AG04449 (cell line): ENCODE results near the gene KIAA1328.
"Not testable (repeated sequence)": the region's sequence is repeated elsewhere in the genome, so short reads cannot be mapped to it uniquely, and the experiment has no call there.

ENCODE experiments used
- CTCF ChIA-PET: fragments of 350-600 bp; formaldehyde crosslinking; extraction: SDS; loops from one replicate; lab custom pipeline; 2021; ENCODE audit warnings: antibody characterized with exemption; lab: Yijun Ruan, JAX
- POLR2A ChIA-PET: fragments of 400-600, 350-600 bp; formaldehyde crosslinking; extraction: SDS; loops from one replicate; lab custom pipeline; 2020; ENCODE audit warnings: antibody characterized with exemption, inconsistent platforms; lab: Yijun Ruan, JAX
- DNase-seq: peaks from one replicate; pipeline ENCODE4 v3.0.0-alpha.2; 2010; ENCODE audit warnings: low read depth, low spot score
- H3K4me3 ChIP-seq: 2 replicates; pipeline ENCODE4 v1.5.1; 2011; ENCODE audit warnings: low read depth, mild to moderate bottlenecking, control low read depth, low read length
- CTCF ChIP-seq: IDR thresholded peaks from one replicate; pipeline ENCODE4 v1.5.1; 2011; ENCODE audit warnings: mild to moderate bottlenecking, moderate library complexity, low read length, control low read depth, inconsistent platforms; ENCODE audit not compliant: insufficient read depth; ENCODE audit errors: missing control alignments

Gene KIAA1328

GRCh38 chr18:36811955-36812354, 17.0 kb upstream of the KIAA1328 start:
- no peak for DNase-seq
- ChIA-PET CTCF (interaction anchor here (0.8 to 4.3 kb wide), 6 partner anchors 8 to 125 kb away, joined by 3 to 35 read pairs (median 19); partner anchors contain the start of genes KIAA1328 and TPGS2), POLR2A (no interaction called here)

GRCh38 chr18:36812678-36813077, 16.2 kb upstream of the KIAA1328 start:
- no peak for DNase-seq
- ChIA-PET CTCF (interaction anchor here (1.6 to 4.3 kb wide), 3 partner anchors 9 to 16 kb away, joined by 7 to 25 read pairs (median 15); partner anchors contain the start of genes KIAA1328 and TPGS2), POLR2A (no interaction called here)
- H3K4me3 ChIP-seq, result no peak overlapping the region
- no peak for TF ChIP-seq CTCF

More at GRCh38 chr18:36811955-36812354, 17.0 kb upstream of the KIAA1328 start:
- no peak for TF ChIP-seq CTCF
- H3K4me3 ChIP-seq, result no peak overlapping the region

GRCh38 chr18:36813101-36813775, 15.7 kb upstream of the KIAA1328 start:
- TF ChIP-seq CTCF, result no peak
- ChIA-PET POLR2A (no interaction called here), CTCF (interaction anchor here (1.6 to 4.3 kb wide), 3 partner anchors 8 to 15 kb away, joined by 7 to 25 read pairs (median 15); partner anchors contain the start of genes KIAA1328 and TPGS2)

GRCh38 chr18:36813824-36814223, 15.1 kb upstream of the KIAA1328 start:
- CTCF ChIA-PET, result interaction anchor here (1.1 to 4.3 kb wide), 3 partner anchors 8 to 15 kb away, joined by 4 to 25 read pairs (median 7); partner anchors contain the start of genes KIAA1328 and TPGS2
- DNase-seq, result no peak
- POLR2A ChIA-PET, result no interaction called here
- no peak overlapping the region for H3K4me3 ChIP-seq
- TF ChIP-seq CTCF, result no peak

More at GRCh38 chr18:36813101-36813775, 15.7 kb upstream of the KIAA1328 start:
- DNase-seq, result no peak
- no peak overlapping the region for H3K4me3 ChIP-seq

- no peak overlapping the region for H3K4me3 ChIP-seq
- POLR2A ChIA-PET, result no interaction called here
- DNase-seq, result no peak
- no peak for TF ChIP-seq CTCF
- CTCF ChIA-PET, result interaction anchor here (1.0 to 1.1 kb wide), 2 partner anchors 11 to 14 kb away, joined by 3 to 4 read pairs; partner anchors contain the start of genes KIAA1328 and TPGS2
These were observed 13.9 kb upstream of the KIAA1328 start for GRCh38 chr18:36814994-36815393.

GRCh38 chr18:36816096-36816495, 12.8 kb upstream of the KIAA1328 start:
- CTCF ChIA-PET, DNase-seq, H3K4me3 ChIP-seq, POLR2A ChIA-PET: not testable (repeated sequence)

GRCh38 chr18:36817039-36817438, 11.9 kb upstream of the KIAA1328 start:
- no peak for DNase-seq
- ChIA-PET CTCF (interaction anchor here (0.6 to 1.3 kb wide), 2 partner anchors 8 to 129 kb away, joined by 3 to 5 read pairs; no protein-coding TSS in a partner anchor), POLR2A (no interaction called here)
- no peak overlapping the region for H3K4me3 ChIP-seq
- TF ChIP-seq CTCF, result no peak
